CD4-positive, alpha-beta memory T cell (primary cell): ENCODE measurements around the gene MYNN. TPM values are rescaled to one million over a fixed set of nuclear protein-coding genes. Genes with fewer than 3 reads are reported as not detected.

ENCODE experiments used
- CTCF ChIA-PET: fragments of 350-600 bp; sonication (Branson Sonifier 250); formaldehyde crosslinking; loops from one replicate; lab custom pipeline; 2021; ENCODE audit warnings: inconsistent platforms; ENCODE audit not compliant: partially characterized antibody; lab: Charles Lee
- POLR2A ChIA-PET: fragments of 350-600 bp; sonication (Branson Sonifier 250); formaldehyde crosslinking; loops from one replicate; lab custom pipeline; 2021; ENCODE audit not compliant: partially characterized antibody; lab: Charles Lee
- DNase-seq, 5 donors: peaks; one replicate each; pipeline versions ENCODE4 v3.0.0 to v3.0.0-alpha.2; 2020 to 2022; ENCODE audit warnings: mixed read lengths in 1 of 5
- H3K27ac ChIP-seq: one replicate; pipeline ENCODE4 v1.7.0; 2013; ENCODE audit warnings: low read depth, low read length
- H3K27me3 ChIP-seq: 2 replicates; pipeline ENCODE4 v1.7.0; 2013; ENCODE audit warnings: mild to moderate bottlenecking, low read length, moderate library complexity; ENCODE audit not compliant: insufficient read depth
- H3K36me3 ChIP-seq: 2 replicates; pipeline ENCODE4 v1.7.0; 2013; ENCODE audit warnings: mild to moderate bottlenecking, low read length, moderate library complexity; ENCODE audit not compliant: insufficient read depth
- H3K4me1 ChIP-seq: 2 replicates; pipeline ENCODE4 v1.7.0; 2013; ENCODE audit warnings: mild to moderate bottlenecking, low read length, moderate library complexity; ENCODE audit not compliant: insufficient read depth
- H3K4me3 ChIP-seq, 2 donors: one replicate each; pipeline ENCODE4 v1.7.0; 2013; ENCODE audit warnings: low read length in 2 of 2, mild to moderate bottlenecking in 1 of 2
- H3K9me3 ChIP-seq, 2 donors: one replicate each; pipeline ENCODE4 v1.7.0; 2013; ENCODE audit warnings: low read length in 2 of 2, control low read depth in 1 of 2; ENCODE audit not compliant: control insufficient read depth in 1 of 2
- H3K27ac Mint-ChIP-seq, 7 donors: one replicate each; pipeline ENCODE4 v1.8.0; 2020 to 2021; ENCODE audit warnings: mixed read lengths in 7 of 7, mild to moderate bottlenecking in 6 of 7, inconsistent platforms in 3 of 7, moderate library complexity in 3 of 7
- H3K27me3 Mint-ChIP-seq, 2 donors: one replicate each; pipeline ENCODE4 v1.8.0; 2020 to 2021; ENCODE audit warnings: mixed read lengths in 2 of 2
- H3K36me3 Mint-ChIP-seq, 2 donors: one replicate each; pipeline ENCODE4 v1.8.0; 2020 to 2021; ENCODE audit warnings: mixed read lengths in 2 of 2, inconsistent platforms in 1 of 2, mild to moderate bottlenecking in 1 of 2
- H3K4me1 Mint-ChIP-seq, 4 donors: one replicate each; pipeline ENCODE4 v1.8.0; 2020 to 2021; ENCODE audit warnings: mixed read lengths in 4 of 4, mild to moderate bottlenecking in 1 of 4
- H3K4me3 Mint-ChIP-seq, 8 donors: one replicate each; pipeline ENCODE4 v1.8.0; 2020 to 2021; ENCODE audit warnings: mixed read lengths in 8 of 8, mild to moderate bottlenecking in 7 of 8, moderate library complexity in 6 of 8, inconsistent platforms in 3 of 8
- H3K9me3 Mint-ChIP-seq, 8 donors: one replicate each; pipeline ENCODE4 v1.8.0; 2020 to 2021; ENCODE audit warnings: mixed read lengths in 8 of 8, mild to moderate bottlenecking in 5 of 8, inconsistent platforms in 3 of 8, moderate library complexity in 1 of 8
- intact Hi-C: fragments of 100-400 bp; cut with micrococcal nuclease; formaldehyde crosslinking; loops from one replicate; pipeline ENCODE4 v1.15.1; 2023
- polyA plus RNA-seq, 2 donors: library from polyadenylated mRNA; unstranded; fragments of 300-500 nt; fragmentation: Illumina TruSeq; gene quantifications; one replicate each; pipeline ENCODE4 v1.2.3, GENCODE V29; 2021
- total RNA-seq, 2 experiments: library from RNA; stranded (reverse); gene quantifications; one replicate each; pipeline ENCODE4 v1.2.3, GENCODE V29; 2021

MYNN gene
- total and polyA plus RNA-seq, 4 experiments from 2014 or later = 11.6 to 23.0 (median 18.5) TPM

GRCh38 chr3:169774186-169774585, 990 bp downstream of the MYNN start:
- intact Hi-C loops = loop anchor here (5.0 kb wide), 2 partner anchors 112 to 258 kb away; partner anchors contain the start of gene MECOM
- POLR2A ChIA-PET = interaction anchor here (1.0 to 3.7 kb wide), 5 partner anchors 11 to 407 kb away, joined by 4 to 120 read pairs (median 18); partner anchors contain the start of genes LRRC34, LRRIQ4, PHC3 and SEC62
- DNase-seq = peak in 1 of 5 donors; percentile 24
- peak overlapping the region; percentile 98 to 100 (median 99) for H3K27ac Mint-ChIP-seq
- Histone ChIP-seq H3K27ac (peak overlapping the region; percentile 99), H3K9me3 (no peaks in the 10 kb centered on the region), H3K27me3 (no peaks in the 10 kb centered on the region), H3K4me1 (peaks cover 38% of the 10 kb centered on the region), H3K4me3 (peak overlapping the region in 1 of 2 donors; percentile 94), H3K36me3 (peaks cover 14% of the 10 kb centered on the region)
- peaks cover 27 to 66% of the 10 kb centered on the region in 2 donors for H3K36me3 Mint-ChIP-seq
- peaks cover 0 to 12% (median 0%) of the 10 kb centered on the region in 8 donors for H3K9me3 Mint-ChIP-seq
- CTCF ChIA-PET = interaction anchor here (3.7 kb wide), 1 partner anchor 11 kb away, joined by 37 read pairs; the partner anchor contains the start of gene TERC
- peaks cover 32 to 77% (median 48%) of the 10 kb centered on the region in 4 donors for H3K4me1 Mint-ChIP-seq
- peaks cover 0 to 11% of the 10 kb centered on the region in 2 donors for H3K27me3 Mint-ChIP-seq
- H3K4me3 Mint-ChIP-seq = peak overlapping the region; percentile 92 to 99 (median 98)

GRCh38 chr3:169777822-169778221, 4.6 kb downstream of the MYNN start:
- no peaks in the 10 kb centered on the region for H3K27me3 Mint-ChIP-seq
- no peaks in the 10 kb centered on the region for H3K27me3 ChIP-seq
- H3K36me3 Mint-ChIP-seq = peaks cover 50 to 80% of the 10 kb centered on the region in 2 donors
- H3K27ac ChIP-seq = no peak overlapping the region
- peaks cover 41 to 80% (median 64%) of the 10 kb centered on the region in 4 donors for H3K4me1 Mint-ChIP-seq
- no peak for DNase-seq
- H3K9me3 ChIP-seq = no peaks in the 10 kb centered on the region
- ChIA-PET CTCF (no interaction called here), POLR2A (interaction anchor here (1.2 kb wide), 1 partner anchor 13 kb away, joined by 5 read pairs; the partner anchor contains the start of gene TERC)
- peak overlapping the region in 3 of 7 donors; percentile 12 to 53 (median 14) for H3K27ac Mint-ChIP-seq
- peak overlapping the region in 1 of 8 donors; percentile 17 for H3K4me3 Mint-ChIP-seq
- H3K9me3 Mint-ChIP-seq = no peaks in the 10 kb centered on the region
- intact Hi-C loops = no loop called here
- H3K36me3 ChIP-seq = peaks cover 25% of the 10 kb centered on the region
- peaks cover 59% of the 10 kb centered on the region for H3K4me1 ChIP-seq
- H3K4me3 ChIP-seq = no peak overlapping the region

DNA sequence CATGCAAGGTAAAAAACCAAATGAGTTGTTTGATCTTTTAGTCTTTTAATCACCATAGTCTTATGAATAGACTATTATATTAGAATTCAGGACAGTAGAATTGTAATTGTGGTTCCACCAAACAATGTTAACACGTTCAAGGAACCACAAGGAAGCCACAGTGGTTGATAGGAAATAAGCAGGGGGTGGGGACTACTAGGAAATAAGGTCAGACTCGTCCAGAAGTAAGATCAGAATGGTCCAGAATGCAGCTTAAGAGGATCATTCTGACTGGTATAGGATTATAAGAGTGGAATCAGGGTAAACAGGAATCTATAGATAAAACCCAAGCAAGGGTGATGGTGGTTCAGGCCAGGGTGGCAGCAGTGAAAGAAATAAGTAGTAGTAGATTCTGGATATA, 7.5 kb downstream of the MYNN start:
- intact Hi-C loops = no loop called here
- Mint-ChIP-seq H3K4me1 (peaks cover 27 to 56% (median 46%) of the 10 kb centered on the region in 4 donors), H3K9me3 (no peaks in the 10 kb centered on the region), H3K27me3 (no peaks in the 10 kb centered on the region), H3K4me3 (peak overlapping the region in 4 of 8 donors; percentile 4 to 57 (median 18)), H3K27ac (peak overlapping the region in 4 of 7 donors; percentile 0 to 38 (median 16)), H3K36me3 (peaks cover 45 to 69% of the 10 kb centered on the region in 2 donors)
- peaks cover 36% of the 10 kb centered on the region for H3K4me1 ChIP-seq
- no peaks in the 10 kb centered on the region for H3K9me3 ChIP-seq
- ChIA-PET CTCF (interaction anchor here (1.1 kb wide), 1 partner anchor 18 kb away, joined by 3 read pairs; no protein-coding TSS in a partner anchor), POLR2A (no interaction called here)
- no peak for DNase-seq
- no peak overlapping the region for H3K27ac ChIP-seq
- peaks cover 36% of the 10 kb centered on the region for H3K36me3 ChIP-seq
- no peaks in the 10 kb centered on the region for H3K27me3 ChIP-seq
- H3K4me3 ChIP-seq = no peak overlapping the region

DNA sequence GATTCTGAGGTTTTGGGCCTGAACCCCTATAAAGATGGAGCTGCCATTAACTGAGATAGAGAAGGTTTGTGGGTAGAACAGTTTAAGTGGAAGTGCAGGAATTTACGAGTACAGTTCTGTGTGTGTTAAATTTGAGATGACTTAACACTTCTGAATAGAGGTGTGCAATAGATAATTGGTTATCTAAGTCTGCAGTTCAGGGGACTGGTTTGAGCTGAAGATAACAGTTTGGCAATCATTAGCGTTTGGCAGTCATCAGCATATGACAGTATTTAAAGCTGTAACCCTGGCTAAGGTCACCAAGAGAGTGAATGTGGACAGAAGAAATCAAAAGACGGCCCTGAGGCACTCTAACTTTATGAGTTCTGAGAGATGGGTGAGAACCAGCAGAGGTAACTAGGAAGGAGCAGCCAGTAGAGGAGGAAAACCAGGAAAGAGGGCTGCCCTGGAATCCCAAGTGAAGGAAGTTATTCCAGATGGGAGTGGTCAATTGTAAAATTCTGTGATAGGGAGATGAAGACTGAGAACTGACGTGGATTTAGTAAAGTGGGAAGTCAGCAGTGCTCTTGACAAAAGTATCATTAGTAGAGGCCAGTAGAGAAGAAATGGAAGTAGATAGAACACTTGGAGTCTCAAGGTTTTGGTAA, 8.1 kb downstream of the MYNN start:
- peaks cover 42% of the 10 kb centered on the region for H3K36me3 ChIP-seq
- POLR2A ChIA-PET = no interaction called here

DNA sequence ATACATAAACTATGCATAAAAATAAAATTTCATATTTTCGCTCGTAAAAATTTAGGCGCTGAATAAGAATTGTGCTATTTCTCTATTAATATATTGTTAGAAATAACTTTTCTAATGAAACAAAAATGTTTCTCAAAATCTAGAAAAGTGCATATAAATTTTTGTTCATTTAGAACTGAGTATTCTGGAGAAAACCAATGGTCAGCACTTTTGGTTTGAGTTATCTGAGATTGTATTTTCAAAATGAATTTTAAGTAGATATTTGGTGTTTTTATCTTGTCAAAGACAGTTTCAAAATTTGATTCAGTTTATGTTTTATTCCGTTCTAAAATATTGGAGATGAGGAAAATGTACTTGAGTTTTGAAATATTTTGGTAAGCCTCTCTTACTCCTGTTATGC, 13.9 kb downstream of the MYNN start:
- Histone ChIP-seq H3K9me3 (no peaks in the 10 kb centered on the region), H3K36me3 (peaks cover 36% of the 10 kb centered on the region), H3K4me1 (no peaks in the 10 kb centered on the region), H3K27ac (no peak overlapping the region), H3K27me3 (no peaks in the 10 kb centered on the region), H3K4me3 (no peak overlapping the region)
- CTCF ChIA-PET = no interaction called here
- Mint-ChIP-seq H3K36me3 (peaks cover 20 to 45% of the 10 kb centered on the region in 2 donors), H3K27me3 (no peaks in the 10 kb centered on the region), H3K4me3 (no peak overlapping the region), H3K9me3 (no peaks in the 10 kb centered on the region), H3K27ac (no peak overlapping the region), H3K4me1 (peaks cover 0 to 10% (median 5%) of the 10 kb centered on the region in 4 donors)
- intact Hi-C loops = no loop called here
- POLR2A ChIA-PET = no interaction called here
- DNase-seq = no peak

More for the DNA sequence above, 8.1 kb downstream of the MYNN start:
- Mint-ChIP-seq H3K4me1 (peaks cover 27 to 51% (median 41%) of the 10 kb centered on the region in 4 donors), H3K36me3 (peaks cover 47 to 69% of the 10 kb centered on the region in 2 donors), H3K27ac (peak overlapping the region in 5 of 7 donors; percentile 4 to 68 (median 44)), H3K4me3 (peak overlapping the region in 1 of 8 donors; percentile 20), H3K9me3 (no peaks in the 10 kb centered on the region), H3K27me3 (no peaks in the 10 kb centered on the region)
- Histone ChIP-seq H3K27me3 (no peaks in the 10 kb centered on the region), H3K27ac (no peak overlapping the region), H3K9me3 (no peaks in the 10 kb centered on the region), H3K4me1 (peaks cover 30% of the 10 kb centered on the region), H3K4me3 (no peak overlapping the region)
- no peak for DNase-seq
- CTCF ChIA-PET = no interaction called here
- intact Hi-C loops = no loop called here

- Histone ChIP-seq H3K9me3 (no peaks in the 10 kb centered on the region), H3K27ac (no peak overlapping the region), H3K4me1 (no peaks in the 10 kb centered on the region), H3K36me3 (peaks cover 36% of the 10 kb centered on the region), H3K4me3 (no peak overlapping the region), H3K27me3 (no peaks in the 10 kb centered on the region)
- ChIA-PET POLR2A (no interaction called here), CTCF (no interaction called here)
- H3K27me3 Mint-ChIP-seq = no peaks in the 10 kb centered on the region
- peak overlapping the region in 3 of 7 donors; percentile 51 to 76 (median 75) for H3K27ac Mint-ChIP-seq
- peaks cover 0 to 10% (median 4%) of the 10 kb centered on the region in 4 donors for H3K4me1 Mint-ChIP-seq
- no peaks in the 10 kb centered on the region for H3K9me3 Mint-ChIP-seq
- no peak for DNase-seq
- intact Hi-C loops = no loop called here
- peaks cover 15 to 41% of the 10 kb centered on the region in 2 donors for H3K36me3 Mint-ChIP-seq
- H3K4me3 Mint-ChIP-seq = no peak overlapping the region
Observed at GRCh38 chr3:169787791-169788190, 14.6 kb downstream of the MYNN start.

DNA sequence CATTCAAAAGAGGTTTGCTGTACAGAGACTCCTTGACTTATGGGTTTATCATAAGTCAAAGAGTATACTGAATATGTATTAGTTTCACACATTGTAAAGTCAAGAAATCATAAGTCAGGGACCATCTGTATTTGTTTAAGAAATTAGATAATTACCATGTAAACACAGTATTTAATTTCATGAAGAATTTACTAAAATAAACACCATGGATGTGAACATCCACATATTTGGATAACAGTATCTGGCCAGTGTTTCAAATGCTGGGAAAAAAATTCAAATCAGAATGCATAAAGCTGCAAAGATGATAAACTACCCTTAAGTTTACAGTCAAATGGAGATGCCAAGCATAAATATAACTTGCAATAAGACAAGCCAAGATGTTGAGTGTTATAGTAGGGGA, 17.0 kb downstream of the MYNN start:
- ChIA-PET CTCF (no interaction called here), POLR2A (no interaction called here)
- H3K27me3 ChIP-seq = no peaks in the 10 kb centered on the region
- intact Hi-C loops = no loop called here
- Mint-ChIP-seq H3K36me3 (peaks cover 15 to 32% of the 10 kb centered on the region in 2 donors), H3K9me3 (no peaks in the 10 kb centered on the region), H3K4me1 (peaks cover 0 to 10% (median 4%) of the 10 kb centered on the region in 4 donors), H3K27me3 (no peaks in the 10 kb centered on the region), H3K4me3 (peak overlapping the region in 1 of 8 donors; percentile 8), H3K27ac (no peak overlapping the region)
- H3K4me1 ChIP-seq = no peaks in the 10 kb centered on the region
- DNase-seq = no peak
- no peak overlapping the region for H3K27ac ChIP-seq
- peaks cover 22% of the 10 kb centered on the region for H3K36me3 ChIP-seq
- no peaks in the 10 kb centered on the region for H3K9me3 ChIP-seq
- no peak overlapping the region for H3K4me3 ChIP-seq
